B cell (primary cell): ENCODE measurements around the gene NES.

Source experiments
- CTCF ChIP-seq: fragments of 200-600 bp; IDR thresholded peaks from one replicate; pipeline ENCODE4 v1.8.0; 2022; ENCODE audit warnings: antibody characterized with exemption, mild to moderate bottlenecking
- EZH2 ChIP-seq: IDR thresholded peaks from 2 replicates; pipeline ENCODE4 v1.6.1; 2012; ENCODE audit warnings: borderline replicate concordance, low read depth, mild to moderate bottlenecking, moderate library complexity, low read length; ENCODE audit not compliant: insufficient read depth, poor library complexity, severe bottlenecking

GRCh38 chr1:156717351-156717750 is 40.1 kb upstream of the NES start:
- no peak for TF ChIP-seq CTCF
- TF ChIP-seq EZH2: no peak
